ENCODE results near the gene NOX1.

Gene NOX1

GRCh38 chrX:100874325-100874724 lies at the start of gene NOX1:
Gene NOX1, minus strand, starts transcription at chrX:100874359. Its CDS starts 220 bp downstream, at chrX:100874139.
- DNase-seq, result no peak

- no peak for DNase-seq
Measured at GRCh38 chrX:100915562-100915961, 41.4 kb upstream of the NOX1 start.

GRCh38 chrX:100913111-100913510 lies 39.0 kb upstream of the NOX1 start:
- no peak for DNase-seq

- DNase-seq, result no peak
Measured at GRCh38 chrX:100911731-100912130, 37.6 kb upstream of the NOX1 start.

GRCh38 chrX:100905620-100906019 lies 31.5 kb upstream of the NOX1 start:
- no peak for DNase-seq

- no peak for DNase-seq
Measured at GRCh38 chrX:100904433-100904832, 30.3 kb upstream of the NOX1 start.

GRCh38 chrX:100895365-100896075 lies 21.4 kb upstream of the NOX1 start:
- DNase-seq, result peak; percentile 44

- no peak for DNase-seq
Measured at GRCh38 chrX:100883654-100884053, 9.5 kb upstream of the NOX1 start.

GRCh38 chrX:100880368-100880767 lies 6.2 kb upstream of the NOX1 start:
- DNase-seq, result no peak

GRCh38 chrX:100871594-100872560 lies 2.3 kb downstream of the NOX1 start:
- no peak for DNase-seq

- no peak for DNase-seq
Measured at GRCh38 chrX:100870527-100870926, 3.6 kb downstream of the NOX1 start.

GRCh38 chrX:100868273-100868672 lies 5.9 kb downstream of the NOX1 start:
- no peak for DNase-seq

GRCh38 chrX:100864657-100865391 lies 9.3 kb downstream of the NOX1 start:
- no peak for DNase-seq

- no peak for DNase-seq
Measured at GRCh38 chrX:100863326-100863864, 10.8 kb downstream of the NOX1 start.

GRCh38 chrX:100852810-100853209 lies 21.3 kb downstream of the NOX1 start:
- DNase-seq, result no peak

- no peak for DNase-seq
Measured at GRCh38 chrX:100850317-100850716, 23.8 kb downstream of the NOX1 start.

- DNase-seq, result peak; percentile 8
Measured at GRCh38 chrX:100831219-100831946, 42.8 kb downstream of the NOX1 start.

GRCh38 chrX:100830547-100830946 lies 43.6 kb downstream of the NOX1 start:
- DNase-seq, result peak; percentile 12

- DNase-seq, result no peak
Measured at GRCh38 chrX:100830143-100830542, 44.0 kb downstream of the NOX1 start.

- peak; percentile 78 for DNase-seq
Measured at GRCh38 chrX:100829730-100830129, 44.4 kb downstream of the NOX1 start.

- DNase-seq, result peak; percentile 88
Measured at GRCh38 chrX:100819837-100820666, 54.1 kb downstream of the NOX1 start, which contains the start of gene CSTF2. Gene CSTF2, plus strand, starts transcription at chrX:100820391. Its CDS starts 26 bp downstream, at chrX:100820417.

Measured in activated CD4-positive, alpha-beta T cell treated with anti-CD3 and anti-CD28 coated beads, Interleukin-2, Interleukin-6, amounts not matched to agents 100 ng/mL and 50 ng/mL, durations not matched to agents 16 hours and 8 hours (primary cell).